Measurements from ENCODE around the gene FBXL5. TPM values are rescaled to one million over a fixed set of nuclear protein-coding genes. Genes with fewer than 3 reads are reported as not detected.

FBXL5 gene
- total RNA-seq, 1 experiment from 2014 or later, result 69.6 TPM

DNA sequence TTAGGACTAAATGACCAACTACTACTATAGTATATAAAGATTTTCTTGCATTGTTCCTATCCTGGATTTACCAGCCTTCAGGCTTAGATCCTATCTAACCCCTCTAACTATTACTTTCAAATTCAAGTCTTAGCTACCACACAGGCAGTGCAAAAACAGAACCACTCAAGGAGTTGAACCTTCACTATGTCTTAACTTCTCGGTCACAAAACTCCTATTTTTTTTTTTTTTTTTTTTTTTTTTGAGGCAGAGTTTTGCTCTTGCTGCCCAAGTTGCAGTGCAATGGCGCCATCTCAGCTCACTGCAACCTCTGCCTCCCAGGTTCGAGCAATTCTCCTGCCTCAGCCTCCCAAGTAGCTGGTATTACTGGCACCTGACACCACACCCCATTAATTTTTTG, 20.2 kb upstream of the FBXL5 start (continued):
- TF ChIP-seq NFYB (CRISPR knock-in tag; conservative IDR thresholded peaks at IDR 0.05; ENCODE audit: low read depth), result no peak

DNA sequence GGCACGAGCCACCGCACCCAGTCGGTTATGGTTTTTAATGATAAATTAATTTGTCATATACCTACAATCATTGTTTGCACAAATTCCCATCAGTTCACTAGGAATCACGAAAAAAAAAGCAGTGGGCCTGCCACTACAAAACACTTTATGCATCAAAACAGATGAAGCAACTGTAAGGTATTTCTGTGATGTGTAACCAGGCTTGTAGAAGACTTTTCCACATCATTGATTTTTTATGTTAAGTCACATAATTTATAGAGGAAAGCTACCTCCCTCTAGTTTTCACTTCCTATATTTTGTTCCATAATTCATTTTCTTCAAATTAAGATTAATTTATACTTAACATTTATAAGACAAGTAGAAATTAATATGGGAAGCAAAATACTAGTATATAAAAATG, 19.8 kb upstream of the FBXL5 start:
- DNase-seq (ENCODE audit: low spot score), result no peak
- POLR2A ChIA-PET, result no interaction called here
- CTCF ChIA-PET, result no interaction called here
- Mint-ChIP-seq H3K36me3 (peaks cover 11% of the 10 kb centered on the region), H3K4me1 (peaks cover 36% of the 10 kb centered on the region), H3K9me3 (no peaks in the 10 kb centered on the region), H3K27ac (no peak overlapping the region), H3K27me3 (ENCODE audit: low read depth) (no peaks in the 10 kb centered on the region), H3K4me3 (no peak overlapping the region)
- no peak for ATAC-seq
- TF ChIP-seq, protein P1, sequence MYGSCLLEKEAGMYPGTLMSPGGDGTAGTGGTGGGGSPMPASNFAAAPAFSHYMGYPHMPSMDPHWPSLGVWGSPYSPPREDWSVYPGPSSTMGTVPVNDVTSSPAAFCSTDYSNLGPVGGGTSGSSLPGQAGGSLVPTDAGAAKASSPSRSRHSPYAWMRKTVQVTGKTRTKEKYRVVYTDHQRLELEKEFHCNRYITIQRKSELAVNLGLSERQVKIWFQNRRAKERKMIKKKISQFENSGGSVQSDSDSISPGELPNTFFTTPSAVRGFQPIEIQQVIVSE (CRISPR knock-in tag; IDR thresholded peaks at IDR 0.05; ENCODE audit: borderline replicate concordance), result no peak
- TF ChIP-seq GTF2I (CRISPR knock-in tag; conservative IDR thresholded peaks at IDR 0.05) (no peak), ZBTB21 (CRISPR knock-in tag; IDR thresholded peaks at IDR 0.05; ENCODE audit: borderline replicate concordance) (no peak), NFATC4 (CRISPR knock-in tag; IDR thresholded peaks at IDR 0.05) (no peak), OVOL2 (CRISPR knock-in tag; IDR thresholded peaks at IDR 0.05; ENCODE audit: borderline replicate concordance) (no peak), ZNF263 (CRISPR knock-in tag; IDR thresholded peaks at IDR 0.05; ENCODE audit: low read depth) (no peak), JUN (CRISPR knock-in tag; IDR thresholded peaks at IDR 0.05) (no peak), SMAD3 (CRISPR knock-in tag; IDR thresholded peaks at IDR 0.05; ENCODE audit: borderline replicate concordance) (no peak), RORB (CRISPR knock-in tag; IDR thresholded peaks at IDR 0.05) (no peak), TP53 (CRISPR knock-in tag; IDR thresholded peaks at IDR 0.05) (no peak)
- TF ChIP-seq, protein P2, sequence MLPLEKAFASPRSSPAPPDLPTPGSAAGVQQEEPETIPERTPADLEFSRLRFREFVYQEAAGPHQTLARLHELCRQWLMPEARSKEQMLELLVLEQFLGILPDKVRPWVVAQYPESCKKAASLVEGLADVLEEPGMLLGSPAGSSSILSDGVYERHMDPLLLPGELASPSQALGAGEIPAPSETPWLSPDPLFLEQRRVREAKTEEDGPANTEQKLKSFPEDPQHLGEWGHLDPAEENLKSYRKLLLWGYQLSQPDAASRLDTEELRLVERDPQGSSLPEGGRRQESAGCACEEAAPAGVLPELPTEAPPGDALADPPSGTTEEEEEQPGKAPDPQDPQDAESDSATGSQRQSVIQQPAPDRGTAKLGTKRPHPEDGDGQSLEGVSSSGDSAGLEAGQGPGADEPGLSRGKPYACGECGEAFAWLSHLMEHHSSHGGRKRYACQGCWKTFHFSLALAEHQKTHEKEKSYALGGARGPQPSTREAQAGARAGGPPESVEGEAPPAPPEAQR (CRISPR knock-in tag; IDR thresholded peaks at IDR 0.05), result no peak
- TF ChIP-seq, protein P3, sequence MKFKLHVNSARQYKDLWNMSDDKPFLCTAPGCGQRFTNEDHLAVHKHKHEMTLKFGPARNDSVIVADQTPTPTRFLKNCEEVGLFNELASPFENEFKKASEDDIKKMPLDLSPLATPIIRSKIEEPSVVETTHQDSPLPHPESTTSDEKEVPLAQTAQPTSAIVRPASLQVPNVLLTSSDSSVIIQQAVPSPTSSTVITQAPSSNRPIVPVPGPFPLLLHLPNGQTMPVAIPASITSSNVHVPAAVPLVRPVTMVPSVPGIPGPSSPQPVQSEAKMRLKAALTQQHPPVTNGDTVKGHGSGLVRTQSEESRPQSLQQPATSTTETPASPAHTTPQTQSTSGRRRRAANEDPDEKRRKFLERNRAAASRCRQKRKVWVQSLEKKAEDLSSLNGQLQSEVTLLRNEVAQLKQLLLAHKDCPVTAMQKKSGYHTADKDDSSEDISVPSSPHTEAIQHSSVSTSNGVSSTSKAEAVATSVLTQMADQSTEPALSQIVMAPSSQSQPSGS (CRISPR knock-in tag; IDR thresholded peaks at IDR 0.05; ENCODE audit: borderline replicate concordance, low read depth), result no peak
- TF ChIP-seq, protein P4, sequence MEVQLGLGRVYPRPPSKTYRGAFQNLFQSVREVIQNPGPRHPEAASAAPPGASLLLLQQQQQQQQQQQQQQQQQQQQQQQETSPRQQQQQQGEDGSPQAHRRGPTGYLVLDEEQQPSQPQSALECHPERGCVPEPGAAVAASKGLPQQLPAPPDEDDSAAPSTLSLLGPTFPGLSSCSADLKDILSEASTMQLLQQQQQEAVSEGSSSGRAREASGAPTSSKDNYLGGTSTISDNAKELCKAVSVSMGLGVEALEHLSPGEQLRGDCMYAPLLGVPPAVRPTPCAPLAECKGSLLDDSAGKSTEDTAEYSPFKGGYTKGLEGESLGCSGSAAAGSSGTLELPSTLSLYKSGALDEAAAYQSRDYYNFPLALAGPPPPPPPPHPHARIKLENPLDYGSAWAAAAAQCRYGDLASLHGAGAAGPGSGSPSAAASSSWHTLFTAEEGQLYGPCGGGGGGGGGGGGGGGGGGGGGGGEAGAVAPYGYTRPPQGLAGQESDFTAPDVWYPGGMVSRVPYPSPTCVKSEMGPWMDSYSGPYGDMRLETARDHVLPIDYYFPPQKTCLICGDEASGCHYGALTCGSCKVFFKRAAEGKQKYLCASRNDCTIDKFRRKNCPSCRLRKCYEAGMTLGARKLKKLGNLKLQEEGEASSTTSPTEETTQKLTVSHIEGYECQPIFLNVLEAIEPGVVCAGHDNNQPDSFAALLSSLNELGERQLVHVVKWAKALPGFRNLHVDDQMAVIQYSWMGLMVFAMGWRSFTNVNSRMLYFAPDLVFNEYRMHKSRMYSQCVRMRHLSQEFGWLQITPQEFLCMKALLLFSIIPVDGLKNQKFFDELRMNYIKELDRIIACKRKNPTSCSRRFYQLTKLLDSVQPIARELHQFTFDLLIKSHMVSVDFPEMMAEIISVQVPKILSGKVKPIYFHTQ (CRISPR knock-in tag; IDR thresholded peaks at IDR 0.05), result no peak
- TF ChIP-seq, protein P5, sequence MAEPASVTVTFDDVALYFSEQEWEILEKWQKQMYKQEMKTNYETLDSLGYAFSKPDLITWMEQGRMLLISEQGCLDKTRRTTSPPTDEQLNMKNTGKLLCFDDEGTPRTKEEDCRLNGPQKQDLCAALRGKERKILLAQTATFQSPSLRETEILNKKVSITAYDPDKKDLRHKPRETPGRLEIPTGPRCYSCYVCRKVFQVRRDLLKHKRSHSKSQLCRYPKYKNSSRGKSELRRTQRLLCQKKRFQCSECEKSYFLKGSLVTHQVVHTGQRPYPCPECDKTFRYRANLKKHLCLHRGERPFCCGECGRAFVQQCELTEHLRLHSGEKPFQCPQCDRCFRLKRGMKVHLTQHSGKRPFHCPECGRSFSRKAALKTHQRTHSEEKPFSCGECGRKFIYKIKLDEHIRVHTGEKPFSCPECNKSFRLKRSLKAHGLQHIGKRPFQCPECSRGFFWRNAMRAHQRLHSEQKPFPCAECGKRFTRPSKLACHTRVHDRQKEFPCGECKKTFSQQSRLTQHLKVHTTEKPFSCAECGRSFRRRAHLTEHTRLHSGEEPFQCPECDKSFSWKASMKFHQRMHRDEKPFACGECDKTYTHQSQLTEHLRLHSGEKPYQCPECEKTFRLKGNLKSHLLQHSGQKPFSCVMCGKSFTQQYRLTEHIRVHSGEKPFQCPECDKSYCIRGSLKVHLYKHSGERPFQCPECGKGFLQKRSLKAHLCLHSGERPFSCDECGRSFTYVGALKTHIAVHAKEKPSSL (CRISPR knock-in tag; conservative IDR thresholded peaks at IDR 0.05), result no peak
- TF ChIP-seq, protein P6, sequence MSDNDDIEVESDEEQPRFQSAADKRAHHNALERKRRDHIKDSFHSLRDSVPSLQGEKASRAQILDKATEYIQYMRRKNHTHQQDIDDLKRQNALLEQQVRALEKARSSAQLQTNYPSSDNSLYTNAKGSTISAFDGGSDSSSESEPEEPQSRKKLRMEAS (CRISPR knock-in tag; IDR thresholded peaks at IDR 0.05), result no peak
- TF ChIP-seq, protein P7, sequence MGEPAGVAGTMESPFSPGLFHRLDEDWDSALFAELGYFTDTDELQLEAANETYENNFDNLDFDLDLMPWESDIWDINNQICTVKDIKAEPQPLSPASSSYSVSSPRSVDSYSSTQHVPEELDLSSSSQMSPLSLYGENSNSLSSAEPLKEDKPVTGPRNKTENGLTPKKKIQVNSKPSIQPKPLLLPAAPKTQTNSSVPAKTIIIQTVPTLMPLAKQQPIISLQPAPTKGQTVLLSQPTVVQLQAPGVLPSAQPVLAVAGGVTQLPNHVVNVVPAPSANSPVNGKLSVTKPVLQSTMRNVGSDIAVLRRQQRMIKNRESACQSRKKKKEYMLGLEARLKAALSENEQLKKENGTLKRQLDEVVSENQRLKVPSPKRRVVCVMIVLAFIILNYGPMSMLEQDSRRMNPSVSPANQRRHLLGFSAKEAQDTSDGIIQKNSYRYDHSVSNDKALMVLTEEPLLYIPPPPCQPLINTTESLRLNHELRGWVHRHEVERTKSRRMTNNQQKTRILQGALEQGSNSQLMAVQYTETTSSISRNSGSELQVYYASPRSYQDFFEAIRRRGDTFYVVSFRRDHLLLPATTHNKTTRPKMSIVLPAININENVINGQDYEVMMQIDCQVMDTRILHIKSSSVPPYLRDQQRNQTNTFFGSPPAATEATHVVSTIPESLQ (CRISPR knock-in tag; IDR thresholded peaks at IDR 0.05), result no peak
- TF ChIP-seq, protein P8, sequence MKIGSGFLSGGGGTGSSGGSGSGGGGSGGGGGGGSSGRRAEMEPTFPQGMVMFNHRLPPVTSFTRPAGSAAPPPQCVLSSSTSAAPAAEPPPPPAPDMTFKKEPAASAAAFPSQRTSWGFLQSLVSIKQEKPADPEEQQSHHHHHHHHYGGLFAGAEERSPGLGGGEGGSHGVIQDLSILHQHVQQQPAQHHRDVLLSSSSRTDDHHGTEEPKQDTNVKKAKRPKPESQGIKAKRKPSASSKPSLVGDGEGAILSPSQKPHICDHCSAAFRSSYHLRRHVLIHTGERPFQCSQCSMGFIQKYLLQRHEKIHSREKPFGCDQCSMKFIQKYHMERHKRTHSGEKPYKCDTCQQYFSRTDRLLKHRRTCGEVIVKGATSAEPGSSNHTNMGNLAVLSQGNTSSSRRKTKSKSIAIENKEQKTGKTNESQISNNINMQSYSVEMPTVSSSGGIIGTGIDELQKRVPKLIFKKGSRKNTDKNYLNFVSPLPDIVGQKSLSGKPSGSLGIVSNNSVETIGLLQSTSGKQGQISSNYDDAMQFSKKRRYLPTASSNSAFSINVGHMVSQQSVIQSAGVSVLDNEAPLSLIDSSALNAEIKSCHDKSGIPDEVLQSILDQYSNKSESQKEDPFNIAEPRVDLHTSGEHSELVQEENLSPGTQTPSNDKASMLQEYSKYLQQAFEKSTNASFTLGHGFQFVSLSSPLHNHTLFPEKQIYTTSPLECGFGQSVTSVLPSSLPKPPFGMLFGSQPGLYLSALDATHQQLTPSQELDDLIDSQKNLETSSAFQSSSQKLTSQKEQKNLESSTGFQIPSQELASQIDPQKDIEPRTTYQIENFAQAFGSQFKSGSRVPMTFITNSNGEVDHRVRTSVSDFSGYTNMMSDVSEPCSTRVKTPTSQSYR (CRISPR knock-in tag; IDR thresholded peaks at IDR 0.05), result no peak
